ENCODE measurements around the gene DDAH1. TPM values are rescaled to one million over a fixed set of nuclear protein-coding genes. Genes with fewer than 3 reads are reported as not detected.

Gene DDAH1
- total RNA-seq, 1 donor, result 89.0 TPM

GRCh38 chr1:85411567-85412305 is 53.2 kb downstream of the DDAH1 start:
- DNase-seq (ENCODE audit: insufficient read length, low spot score, missing footprints), result no peak
- Histone ChIP-seq H3K4me1 (ENCODE audit: insufficient read depth, low read length) (peaks cover 40% of the 10 kb centered on the region), H2AFZ (ENCODE audit: low read length) (no peak overlapping the region), H3K36me3 (ENCODE audit: insufficient read depth, low read length) (peaks cover 13% of the 10 kb centered on the region), H3K9me3 (ENCODE audit: low read depth, low read length) (no peaks in the 10 kb centered on the region), H4K20me1 (ENCODE audit: insufficient read depth, low read length) (peaks cover 6% of the 10 kb centered on the region), H3K4me2 (ENCODE audit: insufficient read depth, low read length) (no peak overlapping the region), H3K79me2 (ENCODE audit: insufficient read depth, low read length) (peaks cover 76% of the 10 kb centered on the region), H3K27ac (ENCODE audit: low read depth, low read length) (peak overlapping the region; percentile 17), H3K27me3 (ENCODE audit: insufficient read depth, low read length) (no peaks in the 10 kb centered on the region), H3K4me3 (ENCODE audit: insufficient read depth, low read length) (no peak overlapping the region)
- TF ChIP-seq, protein P1, sequence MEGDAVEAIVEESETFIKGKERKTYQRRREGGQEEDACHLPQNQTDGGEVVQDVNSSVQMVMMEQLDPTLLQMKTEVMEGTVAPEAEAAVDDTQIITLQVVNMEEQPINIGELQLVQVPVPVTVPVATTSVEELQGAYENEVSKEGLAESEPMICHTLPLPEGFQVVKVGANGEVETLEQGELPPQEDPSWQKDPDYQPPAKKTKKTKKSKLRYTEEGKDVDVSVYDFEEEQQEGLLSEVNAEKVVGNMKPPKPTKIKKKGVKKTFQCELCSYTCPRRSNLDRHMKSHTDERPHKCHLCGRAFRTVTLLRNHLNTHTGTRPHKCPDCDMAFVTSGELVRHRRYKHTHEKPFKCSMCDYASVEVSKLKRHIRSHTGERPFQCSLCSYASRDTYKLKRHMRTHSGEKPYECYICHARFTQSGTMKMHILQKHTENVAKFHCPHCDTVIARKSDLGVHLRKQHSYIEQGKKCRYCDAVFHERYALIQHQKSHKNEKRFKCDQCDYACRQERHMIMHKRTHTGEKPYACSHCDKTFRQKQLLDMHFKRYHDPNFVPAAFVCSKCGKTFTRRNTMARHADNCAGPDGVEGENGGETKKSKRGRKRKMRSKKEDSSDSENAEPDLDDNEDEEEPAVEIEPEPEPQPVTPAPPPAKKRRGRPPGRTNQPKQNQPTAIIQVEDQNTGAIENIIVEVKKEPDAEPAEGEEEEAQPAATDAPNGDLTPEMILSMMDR (IDR thresholded peaks at IDR 0.05; ENCODE audit: extremely low read depth, low read depth, low read length), result no peak

GRCh38 chr1:85409516-85409915 is 55.4 kb downstream of the DDAH1 start:
- H3K27me3 ChIP-seq (ENCODE audit: insufficient read depth, low read length), result no peaks in the 10 kb centered on the region
- H3K9me3 ChIP-seq (ENCODE audit: low read depth, low read length), result no peaks in the 10 kb centered on the region
- no peak overlapping the region for H3K4me2 ChIP-seq (ENCODE audit: insufficient read depth, low read length)
- DNase-seq (ENCODE audit: insufficient read length, low spot score, missing footprints), result no peak
- H3K4me1 ChIP-seq (ENCODE audit: insufficient read depth, low read length), result peaks cover 61% of the 10 kb centered on the region
- no peak overlapping the region for H3K27ac ChIP-seq (ENCODE audit: low read depth, low read length)
- H4K20me1 ChIP-seq (ENCODE audit: insufficient read depth, low read length), result peaks cover 6% of the 10 kb centered on the region
- H3K79me2 ChIP-seq (ENCODE audit: insufficient read depth, low read length), result peaks cover 78% of the 10 kb centered on the region
- no peak overlapping the region for H3K4me3 ChIP-seq (ENCODE audit: insufficient read depth, low read length)
- peaks cover 18% of the 10 kb centered on the region for H3K36me3 ChIP-seq (ENCODE audit: insufficient read depth, low read length)
- no peak overlapping the region for H2AFZ ChIP-seq (ENCODE audit: low read length)
- TF ChIP-seq, protein P1 (IDR thresholded peaks at IDR 0.05; ENCODE audit: extremely low read depth, low read depth, low read length), result no peak

- Histone ChIP-seq H3K4me3 (ENCODE audit: insufficient read depth, low read length) (no peak overlapping the region), H3K27ac (ENCODE audit: low read depth, low read length) (peak overlapping the region; percentile 92), H3K4me1 (ENCODE audit: insufficient read depth, low read length) (peaks cover 60% of the 10 kb centered on the region)
Observed at GRCh38 chr1:85407746-85408377, 57.1 kb downstream of the DDAH1 start.

More at GRCh38 chr1:85407746-85408377, 57.1 kb downstream of the DDAH1 start:
- Histone ChIP-seq H3K4me2 (ENCODE audit: insufficient read depth, low read length) (peak overlapping the region; percentile 53), H3K79me2 (ENCODE audit: insufficient read depth, low read length) (peaks cover 76% of the 10 kb centered on the region), H3K36me3 (ENCODE audit: insufficient read depth, low read length) (peaks cover 18% of the 10 kb centered on the region), H3K27me3 (ENCODE audit: insufficient read depth, low read length) (no peaks in the 10 kb centered on the region), H2AFZ (ENCODE audit: low read length) (no peak overlapping the region), H3K9me3 (ENCODE audit: low read depth, low read length) (no peaks in the 10 kb centered on the region), H4K20me1 (ENCODE audit: insufficient read depth, low read length) (peaks cover 3% of the 10 kb centered on the region)
- TF ChIP-seq, protein P1 (IDR thresholded peaks at IDR 0.05; ENCODE audit: extremely low read depth, low read depth, low read length), result no peak
- DNase-seq (ENCODE audit: insufficient read length, low spot score, missing footprints), result no peak

Data from osteoblast (primary cell).